Neural cell (in vitro differentiated cells): ENCODE data around the gene KRT35.

Source experiments
- SMC3 ChIP-seq: fragments of 450-650 bp; conservative IDR thresholded peaks from 2 replicates; pipeline ENCODE4 v1.6.1; 2014; ENCODE audit warnings: antibody characterized with exemption, mild to moderate bottlenecking, moderate library complexity; ENCODE audit not compliant: poor library complexity
- TF ChIP-seq, protein P1 (sequence below): fragments of 450-650 bp; IDR thresholded peaks from 2 replicates; pipeline ENCODE4 v1.5.1; 2014; ENCODE audit warnings: antibody characterized with exemption, mild to moderate bottlenecking, moderate library complexity; ENCODE audit not compliant: poor library complexity, severe bottlenecking

DNA sequence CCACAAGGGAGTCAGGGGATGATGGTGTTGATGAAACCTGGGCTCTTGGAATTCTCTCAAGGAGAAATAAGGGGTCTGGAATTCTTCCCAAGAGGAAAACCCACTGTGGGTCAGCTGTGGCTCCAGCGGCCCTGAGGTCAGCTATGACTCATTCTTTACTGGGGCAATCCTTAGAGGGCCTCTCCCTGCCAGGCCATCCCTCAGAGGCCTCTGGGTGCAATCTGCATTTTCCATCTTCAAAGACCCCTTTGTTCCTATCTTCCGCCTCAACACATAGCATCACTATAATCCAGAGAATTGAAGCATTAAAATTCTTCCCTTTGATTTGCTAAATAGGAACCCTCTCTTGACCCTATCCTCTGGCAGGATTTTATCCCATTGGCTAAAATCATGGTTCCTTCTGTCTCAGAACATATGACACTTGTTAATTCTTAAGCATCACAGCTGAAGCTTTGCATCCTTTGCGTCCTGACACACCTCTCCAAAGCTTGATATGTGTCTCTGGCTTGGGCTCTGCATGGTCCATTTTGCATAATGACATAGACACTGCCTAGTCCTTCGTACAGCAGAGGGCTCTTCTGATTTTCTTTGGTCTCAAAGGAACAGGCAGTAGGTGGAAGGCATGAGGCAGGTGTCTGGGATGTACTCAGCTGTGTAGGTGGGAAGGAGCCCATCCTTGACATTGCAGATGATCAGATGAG is 52.2 kb downstream of the KRT35 start:
- TF ChIP-seq SMC3 = no peak
- TF ChIP-seq, protein P1, sequence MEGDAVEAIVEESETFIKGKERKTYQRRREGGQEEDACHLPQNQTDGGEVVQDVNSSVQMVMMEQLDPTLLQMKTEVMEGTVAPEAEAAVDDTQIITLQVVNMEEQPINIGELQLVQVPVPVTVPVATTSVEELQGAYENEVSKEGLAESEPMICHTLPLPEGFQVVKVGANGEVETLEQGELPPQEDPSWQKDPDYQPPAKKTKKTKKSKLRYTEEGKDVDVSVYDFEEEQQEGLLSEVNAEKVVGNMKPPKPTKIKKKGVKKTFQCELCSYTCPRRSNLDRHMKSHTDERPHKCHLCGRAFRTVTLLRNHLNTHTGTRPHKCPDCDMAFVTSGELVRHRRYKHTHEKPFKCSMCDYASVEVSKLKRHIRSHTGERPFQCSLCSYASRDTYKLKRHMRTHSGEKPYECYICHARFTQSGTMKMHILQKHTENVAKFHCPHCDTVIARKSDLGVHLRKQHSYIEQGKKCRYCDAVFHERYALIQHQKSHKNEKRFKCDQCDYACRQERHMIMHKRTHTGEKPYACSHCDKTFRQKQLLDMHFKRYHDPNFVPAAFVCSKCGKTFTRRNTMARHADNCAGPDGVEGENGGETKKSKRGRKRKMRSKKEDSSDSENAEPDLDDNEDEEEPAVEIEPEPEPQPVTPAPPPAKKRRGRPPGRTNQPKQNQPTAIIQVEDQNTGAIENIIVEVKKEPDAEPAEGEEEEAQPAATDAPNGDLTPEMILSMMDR = no peak
